ENCODE measurements around the gene SYCP2.

SYCP2 gene

GRCh38 chr20:59920944-59921343 is 12.5 kb downstream of the SYCP2 start:
- Histone ChIP-seq H3K36me3 (ENCODE audit: insufficient read depth, low read length) (no peaks in the 10 kb centered on the region), H3F3A (ENCODE audit: insufficient read depth, low read length) (no peaks in the 10 kb centered on the region), H3K4me2 (ENCODE audit: low read length) (no peak overlapping the region), H3K9ac (ENCODE audit: low read length) (no peak overlapping the region), H2AFZ (ENCODE audit: low read length) (no peak overlapping the region), H3K27ac (ENCODE audit: low read depth, low read length, poor library complexity, severe bottlenecking) (no peak overlapping the region), H3K4me3 (ENCODE audit: low read depth, low read length, poor library complexity, severe bottlenecking) (no peak overlapping the region), H3K27me3 (ENCODE audit: insufficient read depth, low read length) (no peaks in the 10 kb centered on the region), H3K9me3 (ENCODE audit: low read length) (no peaks in the 10 kb centered on the region), H3K4me1 (ENCODE audit: insufficient read depth, low read length, severe bottlenecking) (no peaks in the 10 kb centered on the region), H4K20me1 (ENCODE audit: insufficient read depth, low read length) (no peaks in the 10 kb centered on the region), H3K9me2 (ENCODE audit: low read depth, low read length) (no peaks in the 10 kb centered on the region), H3K79me2 (ENCODE audit: insufficient read depth, low read length) (no peaks in the 10 kb centered on the region)
- TF ChIP-seq CTCF (IDR thresholded peaks at IDR 0.05; ENCODE audit: low read length) (no peak), EZH2 (IDR thresholded peaks at IDR 0.05; ENCODE audit: borderline replicate concordance, low read length) (no peak)

GRCh38 chr20:59912609-59913008 is 20.8 kb downstream of the SYCP2 start:
- Histone ChIP-seq H2AFZ (ENCODE audit: low read length) (no peak overlapping the region), H3K9me3 (ENCODE audit: low read length) (no peaks in the 10 kb centered on the region), H3K4me2 (ENCODE audit: low read length) (no peak overlapping the region), H3K4me1 (ENCODE audit: insufficient read depth, low read length, severe bottlenecking) (no peaks in the 10 kb centered on the region), H4K20me1 (ENCODE audit: insufficient read depth, low read length) (no peaks in the 10 kb centered on the region), H3K27ac (ENCODE audit: low read depth, low read length, poor library complexity, severe bottlenecking) (no peak overlapping the region), H3F3A (ENCODE audit: insufficient read depth, low read length) (no peaks in the 10 kb centered on the region), H3K79me2 (ENCODE audit: insufficient read depth, low read length) (no peaks in the 10 kb centered on the region), H3K9ac (ENCODE audit: low read length) (no peak overlapping the region), H3K27me3 (ENCODE audit: insufficient read depth, low read length) (no peaks in the 10 kb centered on the region), H3K36me3 (ENCODE audit: insufficient read depth, low read length) (no peaks in the 10 kb centered on the region), H3K9me2 (ENCODE audit: low read depth, low read length) (no peaks in the 10 kb centered on the region), H3K4me3 (ENCODE audit: low read depth, low read length, poor library complexity, severe bottlenecking) (no peak overlapping the region)
- TF ChIP-seq EZH2 (IDR thresholded peaks at IDR 0.05; ENCODE audit: borderline replicate concordance, low read length), result no peak
- no peak for TF ChIP-seq CTCF (IDR thresholded peaks at IDR 0.05; ENCODE audit: low read length)

GRCh38 chr20:59911041-59911440 is 22.4 kb downstream of the SYCP2 start:
- no peaks in the 10 kb centered on the region for H3K79me2 ChIP-seq (ENCODE audit: insufficient read depth, low read length)
- no peaks in the 10 kb centered on the region for H3K9me2 ChIP-seq (ENCODE audit: low read depth, low read length)
- H3F3A ChIP-seq (ENCODE audit: insufficient read depth, low read length), result no peaks in the 10 kb centered on the region
- H2AFZ ChIP-seq (ENCODE audit: low read length), result no peak overlapping the region
- no peaks in the 10 kb centered on the region for H3K27me3 ChIP-seq (ENCODE audit: insufficient read depth, low read length)
- H3K4me3 ChIP-seq (ENCODE audit: low read depth, low read length, poor library complexity, severe bottlenecking), result no peak overlapping the region
- H3K4me1 ChIP-seq (ENCODE audit: insufficient read depth, low read length, severe bottlenecking), result no peaks in the 10 kb centered on the region
- H3K27ac ChIP-seq (ENCODE audit: low read depth, low read length, poor library complexity, severe bottlenecking), result no peak overlapping the region
- H4K20me1 ChIP-seq (ENCODE audit: insufficient read depth, low read length), result no peaks in the 10 kb centered on the region
- H3K9me3 ChIP-seq (ENCODE audit: low read length), result no peaks in the 10 kb centered on the region
- no peak overlapping the region for H3K4me2 ChIP-seq (ENCODE audit: low read length)
- no peak overlapping the region for H3K9ac ChIP-seq (ENCODE audit: low read length)
- no peaks in the 10 kb centered on the region for H3K36me3 ChIP-seq (ENCODE audit: insufficient read depth, low read length)
- TF ChIP-seq CTCF (IDR thresholded peaks at IDR 0.05; ENCODE audit: low read length), result no peak
- TF ChIP-seq EZH2 (IDR thresholded peaks at IDR 0.05; ENCODE audit: borderline replicate concordance, low read length), result no peak
